ENCODE measurements around the gene TMEM100. TPM values are rescaled to one million over a fixed set of nuclear protein-coding genes. Genes with fewer than 3 reads are reported as not detected.

TMEM100 gene
- total RNA-seq, 2 donors from 2014 or later, result 11.8 to 15.1 TPM

DNA sequence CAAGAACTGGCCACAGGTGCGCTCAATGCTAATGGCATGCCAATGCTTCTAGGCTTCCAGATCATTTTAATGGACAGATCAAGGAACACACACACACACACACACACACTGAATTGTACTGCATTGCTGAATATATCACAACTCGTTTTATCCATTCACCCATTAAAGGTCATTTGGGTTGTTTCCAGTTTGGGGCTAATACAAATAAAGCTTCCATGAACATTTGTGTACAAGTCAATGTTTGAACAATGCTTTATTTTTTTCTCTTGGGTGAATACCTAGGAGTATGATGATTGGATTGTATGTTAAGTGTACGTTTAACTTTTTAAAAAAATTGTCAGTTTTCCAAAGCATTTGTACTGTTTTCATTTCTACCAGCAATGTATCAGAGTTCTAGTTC lies 24.5 kb upstream of the TMEM100 start:
- no peak for DNase-seq (ENCODE audit: low spot score)
- intact Hi-C loops (cut with DNase I), result no loop called here

DNA sequence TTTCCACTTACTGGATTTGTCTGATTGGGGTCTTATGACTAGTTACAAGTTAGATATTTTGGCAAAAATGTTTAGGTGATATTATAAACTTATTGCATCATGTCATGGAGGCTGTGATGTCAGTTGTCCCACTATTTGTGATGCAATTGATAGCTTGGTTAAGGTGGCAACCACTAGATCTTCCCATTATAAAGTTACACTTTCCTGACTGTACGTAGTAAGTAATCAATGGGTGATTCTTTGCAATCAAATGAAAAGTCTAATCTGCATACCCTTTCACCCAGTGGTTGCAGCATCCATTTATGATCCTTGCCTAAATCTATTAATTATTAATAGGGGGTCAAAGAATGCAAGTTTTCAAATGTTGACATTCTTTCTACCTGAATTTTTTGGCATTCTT lies 23.8 kb upstream of the TMEM100 start:
- intact Hi-C loops (cut with DNase I), result no loop called here
- DNase-seq (ENCODE audit: low spot score), result no peak

DNA sequence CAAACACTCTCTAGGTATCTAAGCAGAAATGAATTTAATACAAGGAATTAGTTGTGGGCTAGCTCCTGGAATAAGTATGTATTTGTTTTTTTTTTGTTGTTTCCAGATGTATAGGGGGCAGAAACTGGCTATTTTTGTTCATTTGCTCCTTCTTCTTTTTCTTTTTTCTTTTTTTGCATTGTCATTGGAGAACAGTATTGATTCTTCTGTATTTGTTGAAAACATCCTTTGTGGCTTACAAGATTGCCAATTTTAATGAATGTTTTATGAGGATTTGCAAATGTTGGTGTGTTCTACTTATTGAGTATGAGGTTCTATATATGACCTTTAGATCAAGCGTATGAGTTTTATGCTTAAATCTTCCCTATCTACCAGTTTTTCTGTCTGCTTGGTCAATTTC lies 22.6 kb upstream of the TMEM100 start:
- intact Hi-C loops (cut with DNase I), result no loop called here
- no peak for DNase-seq (ENCODE audit: low spot score)

DNA sequence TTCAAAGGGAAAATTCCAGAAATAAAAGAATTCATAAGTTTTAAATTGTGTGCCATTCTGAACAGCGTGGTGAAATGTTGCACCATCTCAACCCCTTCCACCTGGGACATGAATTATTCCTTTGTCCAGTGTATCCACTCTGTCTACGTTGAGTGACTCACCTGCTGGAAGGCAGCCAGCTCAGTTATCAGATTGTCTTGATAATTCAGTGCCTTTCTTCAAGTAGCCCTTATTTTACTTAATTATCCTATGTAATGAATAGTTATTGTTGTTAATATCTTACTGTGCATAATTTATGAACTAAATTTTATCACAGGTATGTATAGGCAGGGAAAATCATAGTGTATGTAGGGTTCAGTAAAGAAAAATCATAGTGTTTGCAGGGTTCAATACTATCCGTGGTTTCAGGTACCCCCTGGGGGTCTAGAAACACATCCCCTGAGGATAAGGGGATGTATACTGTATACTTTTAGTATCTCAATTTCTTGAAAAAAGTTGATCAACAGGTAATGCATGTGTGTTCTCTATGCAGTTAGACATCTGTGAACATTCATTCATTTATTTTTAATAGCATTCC lies 20.5 kb upstream of the TMEM100 start:
- intact Hi-C loops (cut with DNase I), result loop anchor here in 1 of 2 donors (5.0 kb wide), 1 partner anchor 984 kb away; no protein-coding TSS in a partner anchor
- DNase-seq (ENCODE audit: low spot score), result no peak

DNA sequence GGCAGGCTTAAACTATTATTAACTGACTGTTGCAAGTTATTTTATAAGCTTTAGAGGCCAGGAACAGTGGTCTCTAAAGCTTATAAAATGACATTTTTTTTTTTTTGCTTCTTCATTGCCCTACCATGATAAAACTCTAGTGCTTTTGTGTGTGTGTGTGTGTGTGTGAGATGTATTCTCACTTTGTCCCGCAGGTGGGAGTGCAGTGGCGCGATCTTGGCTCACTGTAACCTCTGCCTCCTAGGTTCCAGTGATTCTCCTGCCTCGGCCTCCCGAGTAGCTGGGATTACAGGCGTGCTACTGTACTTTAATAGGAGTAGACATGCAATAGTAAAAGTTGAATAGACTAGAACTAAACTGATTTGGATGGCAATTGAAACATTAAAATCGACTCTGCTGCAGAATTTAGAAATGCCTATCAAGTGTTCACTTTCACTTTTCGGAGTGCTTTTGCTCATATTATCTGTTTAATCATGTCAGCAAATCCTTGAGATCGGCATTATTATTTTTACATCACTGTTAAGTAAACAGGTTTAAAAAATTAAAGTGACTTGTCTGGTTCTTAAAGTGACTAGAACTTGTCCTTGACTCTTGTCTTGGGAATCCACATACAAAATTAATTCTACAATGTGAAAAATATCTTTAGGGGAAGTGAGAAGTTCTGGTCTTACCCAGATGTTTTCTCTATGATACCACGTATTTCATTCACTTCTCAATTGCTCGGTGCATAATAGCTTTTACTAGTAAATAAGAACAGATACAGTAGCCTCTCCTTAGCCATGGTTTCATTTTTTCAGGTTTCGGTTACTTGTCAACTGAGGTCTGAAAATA lies 19.8 kb upstream of the TMEM100 start:
- no peak for DNase-seq (ENCODE audit: low spot score)
- intact Hi-C loops (cut with DNase I), result loop anchor here in 1 of 2 donors (5.0 kb wide), 1 partner anchor 985 kb away; no protein-coding TSS in a partner anchor

DNA sequence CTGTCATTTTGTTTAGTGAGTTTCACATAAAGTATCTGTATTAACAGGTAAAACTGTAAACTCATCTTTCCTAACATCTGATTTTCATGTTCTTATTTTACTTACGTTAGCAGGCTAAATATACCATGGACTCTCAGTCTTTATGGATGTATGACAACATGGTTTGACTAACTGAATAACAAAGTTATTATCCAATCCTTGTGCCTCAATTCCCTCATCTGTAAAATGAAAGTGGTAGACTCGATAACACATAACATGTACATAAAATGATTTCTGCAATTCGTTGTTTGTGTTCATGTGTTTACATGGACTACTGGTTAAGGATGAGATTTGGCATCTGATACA lies 18.7 kb upstream of the TMEM100 start:
- intact Hi-C loops (cut with DNase I), result loop anchor here in 1 of 2 donors (5.0 kb wide), 1 partner anchor 986 kb away; no protein-coding TSS in a partner anchor

DNA sequence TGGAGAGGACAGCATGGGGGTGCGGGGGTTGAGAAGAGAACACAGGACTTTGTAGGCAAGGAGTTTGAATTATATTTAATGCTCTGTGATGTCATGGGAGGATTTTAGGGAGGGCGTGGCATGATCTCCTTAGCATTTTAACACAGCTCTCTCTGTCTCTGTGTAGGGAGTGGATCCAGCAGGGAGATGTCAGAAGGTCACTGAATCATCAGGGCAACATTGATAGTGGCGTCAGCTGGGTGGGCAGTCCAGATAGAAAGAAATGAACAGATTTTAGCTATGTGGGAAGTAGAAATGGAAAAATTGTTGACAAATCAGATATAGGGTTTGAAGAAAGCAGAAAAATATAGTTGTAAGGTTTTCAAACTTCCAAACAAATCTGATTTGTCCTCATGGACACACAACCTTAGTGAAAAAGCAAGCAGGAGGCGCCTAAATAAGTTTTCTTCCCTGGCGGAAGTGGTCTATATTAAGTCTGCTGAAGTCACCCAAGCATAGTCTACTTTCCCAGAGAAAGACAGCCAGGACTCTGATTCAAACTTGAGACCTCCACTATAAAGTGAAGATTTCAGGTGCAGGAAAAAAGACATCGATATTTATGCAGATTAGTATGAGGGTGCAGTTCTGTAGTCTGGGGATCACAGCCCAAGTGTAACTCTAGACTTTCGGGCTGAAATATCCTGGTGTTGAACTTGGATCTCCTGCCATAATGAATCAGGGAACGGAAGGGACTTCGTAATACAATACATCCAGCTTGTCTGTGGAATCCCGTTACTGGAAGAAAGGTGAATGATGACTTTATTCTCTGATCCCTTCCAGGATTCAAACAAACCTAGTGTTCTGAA lies 18.1 kb upstream of the TMEM100 start:
- no peak for DNase-seq (ENCODE audit: low spot score)
- intact Hi-C loops (cut with DNase I), result loop anchor here in 1 of 2 donors (5.0 kb wide), 1 partner anchor 987 kb away; no protein-coding TSS in a partner anchor

More for the DNA sequence above, 18.7 kb upstream of the TMEM100 start:
- DNase-seq (ENCODE audit: low spot score), result no peak

DNA sequence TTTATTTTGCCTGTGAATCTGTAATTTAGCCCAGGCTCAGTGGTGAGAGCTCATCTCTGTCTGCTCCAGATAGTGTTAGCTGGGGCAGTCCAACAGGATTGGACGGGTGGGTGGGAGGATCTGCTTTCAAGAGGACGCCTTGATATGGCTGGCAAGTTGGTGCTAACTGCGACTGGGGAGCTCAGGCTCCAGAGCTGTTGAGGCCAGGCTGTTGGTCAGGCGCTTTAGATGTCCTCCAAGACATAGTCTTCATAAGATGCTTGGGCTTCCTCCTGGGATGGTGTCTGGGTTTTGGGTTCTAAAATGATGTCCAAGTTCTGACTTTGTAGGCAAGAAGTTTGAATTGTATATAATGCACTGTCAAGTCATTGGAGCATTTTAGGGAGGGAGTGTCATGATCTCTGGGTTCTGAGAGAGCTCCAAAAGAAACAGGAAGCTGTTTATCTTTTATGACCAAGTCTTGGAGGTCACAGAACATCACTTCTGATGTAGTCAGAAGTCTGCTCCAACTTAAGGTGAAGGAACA lies 15.4 kb upstream of the TMEM100 start:
- intact Hi-C loops (cut with DNase I), result no loop called here
- DNase-seq (ENCODE audit: low spot score), result no peak

DNA sequence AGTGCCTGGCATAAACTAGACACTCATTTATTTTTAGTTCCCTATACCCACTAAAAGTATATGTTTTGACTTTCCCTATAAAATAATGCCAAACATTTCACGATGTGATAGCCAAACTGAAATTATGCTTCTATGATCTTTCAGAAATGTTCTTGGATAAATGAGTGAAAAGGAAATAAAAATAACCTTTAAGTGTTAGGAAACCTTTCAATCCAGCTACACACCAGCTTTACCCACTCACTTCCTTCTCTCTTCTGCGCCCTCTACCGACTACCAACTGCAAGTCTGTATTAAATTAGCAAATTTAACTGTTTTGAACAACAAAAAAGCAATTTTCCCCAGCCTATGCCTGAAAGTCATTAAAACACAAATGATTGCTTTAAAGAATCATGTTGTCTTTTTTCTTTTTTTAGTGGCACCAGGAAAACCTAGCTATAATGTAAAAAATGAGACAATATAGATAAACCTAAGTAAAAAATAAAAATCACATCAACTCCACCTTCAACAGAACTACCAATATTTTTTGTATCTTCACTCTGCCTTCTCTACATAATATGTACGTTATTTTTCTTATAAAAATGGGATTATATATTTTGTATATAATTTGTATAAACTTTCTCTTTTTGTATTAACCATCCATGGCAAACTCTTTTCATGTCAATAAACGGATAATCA lies 13.2 kb upstream of the TMEM100 start:
- DNase-seq (ENCODE audit: low spot score), result no peak
- intact Hi-C loops (cut with DNase I), result no loop called here

DNA sequence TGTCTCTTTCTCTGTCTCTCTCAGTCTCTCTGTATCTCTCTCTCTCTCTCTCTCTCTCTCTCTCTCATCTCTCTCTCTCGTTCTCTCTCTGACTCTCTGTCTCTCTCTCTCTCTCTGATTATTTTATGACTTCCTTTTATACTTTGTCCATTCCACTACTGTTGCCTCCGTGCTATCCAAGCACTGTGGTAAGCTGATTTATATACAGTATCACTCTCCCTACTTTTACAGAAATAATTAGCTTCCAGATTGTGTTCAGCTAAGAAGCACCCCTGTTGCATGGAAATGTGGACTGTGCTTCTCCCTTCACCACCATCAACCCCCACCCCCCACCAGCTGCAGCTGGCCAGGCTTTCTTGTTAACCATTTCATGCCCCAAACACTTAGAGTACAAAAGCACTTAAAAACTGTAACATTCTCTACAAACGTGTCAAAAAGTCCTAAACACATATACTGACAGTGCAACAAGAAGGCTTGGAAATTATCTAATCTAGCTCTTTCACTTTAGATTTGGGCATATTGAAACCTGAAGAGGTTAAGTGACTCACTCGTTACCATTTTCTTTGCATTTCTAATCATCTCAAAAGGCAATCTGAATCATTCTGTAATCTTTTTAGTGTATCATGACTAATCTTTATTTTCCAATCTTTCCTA lies 11.6 kb upstream of the TMEM100 start:
- intact Hi-C loops (cut with DNase I), result no loop called here
- DNase-seq (ENCODE audit: low spot score), result no peak

DNA sequence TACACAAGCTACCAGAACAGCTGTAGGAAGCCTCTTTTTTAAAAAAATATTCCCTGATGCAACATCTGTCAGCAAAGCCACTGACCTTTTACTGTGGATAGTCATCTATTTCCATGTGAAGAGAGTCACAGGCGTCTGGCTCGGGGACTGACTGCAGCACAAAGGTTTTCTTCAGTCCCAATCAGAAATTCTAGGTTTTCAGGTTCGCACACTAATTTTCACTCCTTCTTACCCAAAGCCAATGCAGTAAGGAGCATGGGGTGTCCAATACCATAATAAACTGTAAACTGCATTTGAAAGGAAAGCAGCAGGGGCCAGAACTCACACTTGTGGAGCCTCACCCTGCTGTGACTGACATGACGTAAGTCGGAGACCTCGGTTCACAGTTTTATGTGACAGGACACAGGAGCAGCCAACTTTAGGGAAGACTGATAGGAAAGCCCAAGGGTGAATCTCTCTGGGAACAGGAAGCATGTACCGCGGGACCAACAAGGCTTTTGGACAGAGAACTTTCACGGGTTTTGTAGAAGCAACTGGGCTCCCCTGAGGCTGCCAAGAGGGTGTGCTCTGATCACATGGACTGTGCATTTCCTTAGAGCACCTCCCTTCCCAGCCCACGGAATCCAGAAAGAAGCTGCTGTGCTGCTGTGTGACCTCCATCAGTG lies 9.1 kb upstream of the TMEM100 start:
- DNase-seq (ENCODE audit: low spot score), result peak; percentile 88
- intact Hi-C loops (cut with DNase I), result no loop called here

DNA sequence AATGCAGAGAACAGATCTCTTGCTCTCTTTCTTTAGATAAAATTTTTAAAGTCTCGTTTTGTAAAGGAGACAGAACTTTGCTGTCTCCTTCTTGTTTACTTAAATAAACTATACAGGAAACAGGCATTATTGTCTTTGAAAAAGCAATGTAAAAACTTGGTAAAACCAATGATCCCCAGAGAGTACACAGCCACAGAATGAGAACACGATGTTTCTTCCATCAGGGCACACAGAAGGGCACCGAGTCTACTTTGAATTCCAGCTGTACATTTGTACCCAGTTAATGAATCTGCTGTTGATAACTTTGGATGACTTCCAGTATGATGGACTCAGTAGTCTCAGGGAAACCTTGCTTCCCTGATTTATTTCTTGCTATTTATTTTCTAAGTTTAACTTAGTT lies 8.1 kb upstream of the TMEM100 start:
- intact Hi-C loops (cut with DNase I), result no loop called here
- DNase-seq (ENCODE audit: low spot score), result no peak

DNA sequence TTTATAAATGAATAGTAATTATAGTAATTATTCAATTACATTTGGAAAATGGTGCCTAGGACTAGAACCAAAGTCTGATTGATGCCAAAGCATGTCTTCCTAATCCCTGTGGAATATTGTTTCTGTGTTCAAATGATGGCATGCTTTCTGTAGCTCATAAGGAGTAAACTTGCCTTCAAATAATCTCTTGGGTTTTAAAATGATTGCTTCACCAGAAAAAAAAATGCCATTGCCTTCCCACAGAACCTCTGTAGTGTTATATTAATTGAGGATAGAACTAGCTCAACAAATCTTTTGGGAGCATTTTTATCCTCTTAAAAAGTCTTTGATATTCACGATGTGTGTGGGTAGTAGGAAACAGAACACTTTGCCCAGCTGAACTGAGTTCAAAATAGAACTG lies 7.7 kb upstream of the TMEM100 start:
- intact Hi-C loops (cut with DNase I), result no loop called here
- DNase-seq (ENCODE audit: low spot score), result no peak

DNA sequence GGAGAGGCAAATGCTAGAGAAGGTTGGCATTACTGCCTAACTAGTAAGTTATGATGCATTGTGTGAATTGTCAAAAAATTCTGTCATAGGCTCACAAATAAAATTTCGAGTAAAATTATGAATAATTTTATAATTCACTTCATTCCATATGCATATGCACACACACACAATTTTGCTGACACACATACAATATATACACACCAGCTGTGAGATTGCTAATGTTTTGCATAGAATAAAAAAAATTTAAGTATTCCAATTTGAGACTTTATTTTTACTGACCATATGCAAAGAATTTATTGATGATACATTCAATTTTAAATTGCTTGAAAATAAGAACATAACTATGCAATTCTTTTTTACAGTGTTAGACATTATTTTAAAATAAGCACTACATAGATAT lies 6.8 kb upstream of the TMEM100 start:
- intact Hi-C loops (cut with DNase I), result no loop called here
- no peak for DNase-seq (ENCODE audit: low spot score)

DNA sequence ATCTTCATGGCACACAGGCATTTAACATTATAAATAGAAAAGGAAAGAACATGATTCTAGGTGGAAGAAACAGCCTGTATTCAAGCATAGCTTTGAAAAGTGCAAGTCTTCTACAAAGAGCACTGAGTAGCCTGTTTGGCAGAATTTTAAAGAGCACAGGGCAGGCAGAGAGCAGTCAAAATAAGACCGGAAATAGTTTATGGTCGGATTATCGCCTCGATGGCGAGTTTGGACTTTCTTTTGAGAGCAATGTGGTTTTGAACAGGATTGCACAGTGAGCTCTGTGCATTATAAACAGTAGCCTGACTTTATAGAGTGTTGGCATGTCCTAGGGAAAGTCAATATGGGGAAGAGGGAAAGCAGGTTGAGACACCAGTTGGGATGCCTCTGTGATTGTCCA lies 6.2 kb upstream of the TMEM100 start:
- intact Hi-C loops (cut with DNase I), result no loop called here
- no peak for DNase-seq (ENCODE audit: low spot score)

DNA sequence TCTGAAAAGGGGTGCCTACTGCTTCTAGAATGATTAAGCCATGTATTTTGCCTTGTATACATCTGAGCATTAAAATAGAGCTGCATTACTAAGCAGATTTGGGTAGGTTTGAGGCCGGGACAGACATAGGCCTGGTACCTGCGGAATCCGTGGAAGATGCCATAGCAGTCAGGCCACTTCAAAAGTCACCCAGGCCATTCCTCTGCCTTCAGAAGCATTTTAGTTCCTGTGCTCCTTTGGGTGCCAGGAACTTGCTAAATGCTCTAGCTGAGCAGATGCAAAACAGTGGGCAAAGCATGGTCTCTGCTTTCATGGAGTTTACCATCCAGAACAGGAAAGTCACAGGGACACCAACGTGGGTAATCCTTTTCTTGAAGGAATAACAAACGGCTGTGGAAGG lies 5.7 kb upstream of the TMEM100 start:
- intact Hi-C loops (cut with DNase I), result no loop called here
- no peak for DNase-seq (ENCODE audit: low spot score)

DNA sequence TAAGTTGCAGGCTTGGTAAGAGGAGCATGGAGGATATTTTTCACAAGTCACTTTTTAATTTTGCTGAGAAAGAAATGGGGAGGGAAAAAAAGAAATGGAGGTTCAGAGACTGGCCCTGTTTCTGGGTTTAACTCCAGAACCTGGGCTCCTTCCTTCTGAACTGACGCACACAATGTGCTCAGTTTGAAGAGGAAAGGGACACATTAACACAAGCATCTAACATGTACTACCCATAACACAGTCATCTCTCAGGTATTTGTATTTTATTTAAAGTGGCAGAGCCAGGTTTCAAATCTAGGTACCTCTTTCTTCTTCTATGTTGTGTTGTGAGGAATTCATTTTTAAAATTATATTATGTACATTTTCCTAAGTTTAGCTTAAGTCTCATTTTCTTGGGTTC lies 5.3 kb upstream of the TMEM100 start:
- no peak for DNase-seq (ENCODE audit: low spot score)
- intact Hi-C loops (cut with DNase I), result no loop called here

DNA sequence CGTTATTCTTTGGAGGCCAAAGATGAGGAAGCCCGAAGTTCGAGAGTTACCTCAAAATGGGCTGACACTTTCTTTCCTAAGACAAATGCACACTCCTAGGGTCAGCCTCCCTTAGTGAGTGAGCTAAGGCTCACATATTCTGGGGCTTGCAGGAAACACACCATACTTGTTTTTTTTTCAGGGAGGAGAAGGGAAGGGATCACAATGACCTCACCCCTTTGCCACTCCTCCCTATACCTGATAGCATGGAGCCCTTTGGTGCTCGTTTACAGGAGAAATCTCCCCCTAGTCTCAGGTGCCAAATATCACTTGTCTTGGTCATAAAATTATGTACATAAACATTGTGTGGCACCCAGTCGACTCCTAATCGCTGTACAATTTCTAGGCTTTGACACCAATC lies 4.6 kb upstream of the TMEM100 start:
- intact Hi-C loops (cut with DNase I), result no loop called here
- DNase-seq (ENCODE audit: low spot score), result no peak

Data from posterior vena cava (tissue), 2 donors.